PC-9 (cell line): ENCODE data around the gene ZNF100. TPM values are rescaled to one million over a fixed set of nuclear protein-coding genes. Genes with fewer than 3 reads are reported as not detected.
A peak's percentile ranks its signal among the peaks of the same experiment; 100 is the strongest.
"Not testable (repeated sequence)": the region's sequence is repeated elsewhere in the genome, so short reads cannot be mapped to it uniquely, and the experiment has no call there.

ENCODE experiments used
- BruUV-seq: library from RNA; stranded (reverse); fragments of 400-500 nt; replicated peaks from 2 replicates; lab custom pipeline; 2021; lab: Mats Ljungman, UMichigan
- CTCF ChIA-PET: fragments of 300-600 bp; sonication (Branson Sonifier 250); formaldehyde crosslinking; loops from one replicate; lab custom pipeline; 2022; ENCODE audit warnings: antibody characterized with exemption; lab: Charles Lee
- POLR2A ChIA-PET: fragments of 300-600 bp; sonication (Branson Sonifier 250); formaldehyde crosslinking; loops from one replicate; lab custom pipeline; 2022; ENCODE audit warnings: antibody characterized with exemption; ENCODE audit not compliant: unreplicated experiment; lab: Charles Lee
- DNase-seq, 2 experiments: peaks; one replicate each; pipeline versions ENCODE4 v3.0.0 to v3.0.0-alpha.2; 2015 to 2022; ENCODE audit warnings: mixed read lengths in 1 of 2
- H2AFZ ChIP-seq: fragments of 200-600 bp; sonication (generic); 2 replicates; pipeline ENCODE4 v1.8.1; 2017; ENCODE audit warnings: antibody characterized with exemption
- H3F3A ChIP-seq: fragments of 200-600 bp; sonication (generic); 2 replicates; pipeline ENCODE4 v1.8.1; 2017; ENCODE audit warnings: antibody characterized with exemption, mild to moderate bottlenecking, low read depth; ENCODE audit not compliant: insufficient read depth
- H3K27ac ChIP-seq: fragments of 200-600 bp; sonication (generic); 2 replicates; pipeline ENCODE4 v1.6.1; 2016; ENCODE audit warnings: mixed run types
- H3K27me3 ChIP-seq: fragments of 200-600 bp; sonication (generic); 2 replicates; pipeline ENCODE4 v1.6.1; 2016; ENCODE audit warnings: low read depth, mixed run types; ENCODE audit not compliant: insufficient read depth
- H3K36me3 ChIP-seq: fragments of 200-600 bp; sonication (generic); 2 replicates; pipeline ENCODE4 v1.6.1; 2016; ENCODE audit warnings: low read depth, mixed run types
- H3K4me1 ChIP-seq: fragments of 200-600 bp; sonication (generic); replicated peaks from 2 replicates; pipeline ENCODE4 v1.6.1; 2016; ENCODE audit warnings: mixed run types; ENCODE audit not compliant: insufficient read depth
- H3K4me2 ChIP-seq: fragments of 200-600 bp; sonication (generic); 2 replicates; pipeline ENCODE4 v1.6.1; 2017; ENCODE audit warnings: mixed run types
- H3K4me3 ChIP-seq: fragments of 200-600 bp; sonication (generic); 2 replicates; pipeline ENCODE4 v1.6.1; 2016; ENCODE audit warnings: mixed run types
- H3K79me2 ChIP-seq: fragments of 200-600 bp; sonication (generic); 2 replicates; pipeline ENCODE4 v1.6.1; 2017; ENCODE audit warnings: low read depth, mixed run types
- H3K9me2 ChIP-seq: fragments of 200-600 bp; sonication (generic); 2 replicates; pipeline ENCODE4 v1.8.1; 2017; ENCODE audit warnings: mild to moderate bottlenecking; ENCODE audit not compliant: insufficient read depth
- H3K9me3 ChIP-seq: fragments of 200-600 bp; sonication (generic); 2 replicates; pipeline ENCODE4 v1.8.1; 2016; ENCODE audit warnings: low read depth; ENCODE audit not compliant: insufficient read depth
- H4K20me1 ChIP-seq: fragments of 200-600 bp; sonication (generic); 2 replicates; pipeline ENCODE4 v1.8.1; 2017; ENCODE audit not compliant: insufficient read depth
- CTCF ChIP-seq: fragments of 200-600 bp; sonication (generic); conservative IDR thresholded peaks from 2 replicates; pipeline ENCODE4 v1.6.1; 2017; ENCODE audit warnings: mixed run types, antibody characterized with exemption, mild to moderate bottlenecking, moderate library complexity
- EZH2 ChIP-seq: fragments of 200-600 bp; sonication (generic); IDR thresholded peaks from 2 replicates; pipeline ENCODE4 v1.8.0; 2017; ENCODE audit warnings: antibody characterized with exemption, low read depth
- intact Hi-C: fragments of 100-400 bp; cut with micrococcal nuclease; formaldehyde crosslinking; loops from one replicate; pipeline ENCODE4 v1.10.0; 2022; ENCODE audit not compliant: unreplicated experiment
- total RNA-seq: library from RNA; stranded (reverse); gene quantifications from 2 replicates; pipeline ENCODE4 v1.2.3, GENCODE V29; 2021

The ZNF100 gene
- total RNA-seq, 1 experiment from 2014 or later, result 7.7 TPM

GRCh38 chr19:21765151-21765550 lies 2.2 kb downstream of the ZNF100 start:
- H3K9me2 ChIP-seq, result no peaks in the 10 kb centered on the region
- ChIA-PET CTCF (no interaction called here), POLR2A (no interaction called here)
- H3K27me3 ChIP-seq, result no peaks in the 10 kb centered on the region
- BruUV-seq, result no TSS peak
- H3F3A ChIP-seq, result no peaks in the 10 kb centered on the region
- no peak overlapping the region for H2AFZ ChIP-seq
- DNase-seq, result peak in 1 of 2 experiments; percentile 42
- H3K4me2 ChIP-seq, result no peak overlapping the region; the same call in 1 of the 2 replicates
- peaks cover 7% of the 10 kb centered on the region; the same call in 1 of the 2 replicates for H3K9me3 ChIP-seq
- no peak overlapping the region for H3K27ac ChIP-seq
- no peaks in the 10 kb centered on the region for H4K20me1 ChIP-seq
- intact Hi-C loops, result loop anchor here (5.0 kb wide), 1 partner anchor 1988 kb away; no protein-coding TSS in a partner anchor
- peaks cover 48% of the 10 kb centered on the region for H3K36me3 ChIP-seq
- H3K79me2 ChIP-seq, result peaks cover 16% of the 10 kb centered on the region
- no peak for TF ChIP-seq EZH2
- TF ChIP-seq CTCF, result no peak
- no peak overlapping the region for H3K4me3 ChIP-seq
- peaks cover 10% of the 10 kb centered on the region for H3K4me1 ChIP-seq

GRCh38 chr19:21761547-21761946 lies 5.8 kb downstream of the ZNF100 start:
- H2AFZ ChIP-seq, H4K20me1 ChIP-seq, H3K27me3 ChIP-seq, CTCF ChIA-PET, H3K4me1 ChIP-seq, BruUV-seq, H3K4me3 ChIP-seq, H3K9me2 ChIP-seq, intact Hi-C loops, H3K27ac ChIP-seq, POLR2A ChIA-PET, H3K9me3 ChIP-seq, DNase-seq, H3K4me2 ChIP-seq, H3F3A ChIP-seq: not testable (repeated sequence)
- Histone ChIP-seq H3K36me3 (peaks cover 65% of the 10 kb centered on the region), H3K79me2 (peaks cover 17% of the 10 kb centered on the region)

GRCh38 chr19:21758296-21758695 lies 9.1 kb downstream of the ZNF100 start:
- no peak overlapping the region for H2AFZ ChIP-seq
- H3K9me2 ChIP-seq, result no peaks in the 10 kb centered on the region
- H3K4me3 ChIP-seq, result no peak overlapping the region
- H3K36me3 ChIP-seq, result peaks cover 60% of the 10 kb centered on the region
- ChIA-PET CTCF (no interaction called here), POLR2A (no interaction called here)
- H3K4me2 ChIP-seq, result no peak overlapping the region
- H3K9me3 ChIP-seq, result peaks cover 13% of the 10 kb centered on the region
- H3K4me1 ChIP-seq, result no peaks in the 10 kb centered on the region
- no peaks in the 10 kb centered on the region for H3F3A ChIP-seq
- BruUV-seq, result no TSS peak
- DNase-seq, result no peak
- no peaks in the 10 kb centered on the region for H3K27me3 ChIP-seq
- peaks cover 22% of the 10 kb centered on the region; the same call in 1 of the 2 replicates for H3K79me2 ChIP-seq
- H4K20me1 ChIP-seq, result no peaks in the 10 kb centered on the region
- H3K27ac ChIP-seq, result no peak overlapping the region
- TF ChIP-seq EZH2, result no peak
- no peak for TF ChIP-seq CTCF
- intact Hi-C loops, result no loop called here

- H3K27me3 ChIP-seq, CTCF ChIA-PET: not testable (repeated sequence)
These were observed 11.8 kb downstream of the ZNF100 start for GRCh38 chr19:21755555-21755954.

More at GRCh38 chr19:21755555-21755954, 11.8 kb downstream of the ZNF100 start:
- H3K4me1 ChIP-seq, DNase-seq, H3K9me2 ChIP-seq, intact Hi-C loops, H4K20me1 ChIP-seq, H3K4me2 ChIP-seq, H3K27ac ChIP-seq, BruUV-seq, H3F3A ChIP-seq, POLR2A ChIA-PET, H3K4me3 ChIP-seq, H2AFZ ChIP-seq: not testable (repeated sequence)
- Histone ChIP-seq H3K36me3 (peaks cover 58% of the 10 kb centered on the region), H3K79me2 (peaks cover 22% of the 10 kb centered on the region; the same call in 1 of the 2 replicates), H3K9me3 (peaks cover 13% of the 10 kb centered on the region)
